ENCODE results near the gene NUBPL. TPM values are rescaled to one million over a fixed set of nuclear protein-coding genes. Genes with fewer than 3 reads are reported as not detected.
A peak's percentile ranks its signal among the peaks of the same experiment; 100 is the strongest.

NUBPL gene
- total RNA-seq = 10 to 100 TPM; 12.3 to 13.5 TPM
- long read RNA-seq, transcript NUBPL-201 (11 exons, 3,049 nt) = major isoform, 11 of 12 reads
- long read RNA-seq, partial matches to known transcripts = 1 of 12 reads
- long read RNA-seq, other reads (novel, unspliced or antisense) = 0 of 12 reads

GRCh38 chr14:31561155-31561846 lies at the start of gene NUBPL:
Gene NUBPL (plus strand): TSS chr14:31561404. CDS start chr14:31561440, 36 bp downstream.
- intact Hi-C loops (cut with DNase I, micrococcal nuclease) = no loop called here
- peak; percentile 98 for ATAC-seq
- peak; percentile 95 to 97 for DNase-seq

GRCh38 chr14:31527087-31527486 lies 34.1 kb upstream of the NUBPL start:
- intact Hi-C loops (cut with DNase I, micrococcal nuclease) = no loop called here
- no peak for DNase-seq
- no peak for ATAC-seq

- ATAC-seq (no peak), DNase-seq (no peak)
Measured at GRCh38 chr14:31527546-31527945, 33.7 kb upstream of the NUBPL start.

GRCh38 chr14:31529053-31529452 lies 32.2 kb upstream of the NUBPL start:
- no peak for ATAC-seq
- no peak for DNase-seq
- intact Hi-C loops (cut with DNase I, micrococcal nuclease) = no loop called here

More at GRCh38 chr14:31527546-31527945, 33.7 kb upstream of the NUBPL start:
- intact Hi-C loops (cut with DNase I, micrococcal nuclease) = no loop called here

GRCh38 chr14:31530136-31530535 lies 31.1 kb upstream of the NUBPL start:
- ATAC-seq (no peak), DNase-seq (no peak)
- intact Hi-C loops (cut with DNase I, micrococcal nuclease) = no loop called here

GRCh38 chr14:31536201-31536960 lies 24.8 kb upstream of the NUBPL start:
- intact Hi-C loops (cut with DNase I, micrococcal nuclease) = no loop called here
- peak in 1 of 2 donors; percentile 11 for DNase-seq

GRCh38 chr14:31541702-31542101 lies 19.5 kb upstream of the NUBPL start:
- intact Hi-C loops (cut with DNase I, micrococcal nuclease) = no loop called here
- no peak for ATAC-seq
- no peak for DNase-seq

More at GRCh38 chr14:31536201-31536960, 24.8 kb upstream of the NUBPL start:
- peak; percentile 79 for ATAC-seq

GRCh38 chr14:31543969-31544799 lies 17.0 kb upstream of the NUBPL start:
- intact Hi-C loops (cut with DNase I, micrococcal nuclease) = no loop called here
- ATAC-seq = no peak

GRCh38 chr14:31544816-31545215 lies 16.4 kb upstream of the NUBPL start:
- intact Hi-C loops (cut with DNase I, micrococcal nuclease) = no loop called here
- no peak for DNase-seq
- no peak for ATAC-seq

More at GRCh38 chr14:31543969-31544799, 17.0 kb upstream of the NUBPL start:
- no peak for DNase-seq

GRCh38 chr14:31545328-31545727 lies 15.9 kb upstream of the NUBPL start:
- ATAC-seq = no peak
- intact Hi-C loops (cut with DNase I, micrococcal nuclease) = no loop called here

GRCh38 chr14:31549817-31550216 lies 11.4 kb upstream of the NUBPL start:
- intact Hi-C loops (cut with DNase I, micrococcal nuclease) = no loop called here
- ATAC-seq (no peak), DNase-seq (no peak)

More at GRCh38 chr14:31545328-31545727, 15.9 kb upstream of the NUBPL start:
- DNase-seq = no peak

GRCh38 chr14:31550589-31550988 lies 10.6 kb upstream of the NUBPL start:
- DNase-seq = no peak
- intact Hi-C loops (cut with DNase I, micrococcal nuclease) = no loop called here
- ATAC-seq = no peak

- DNase-seq (no peak), ATAC-seq (no peak)
Measured at GRCh38 chr14:31556191-31556590, 5.0 kb upstream of the NUBPL start.

GRCh38 chr14:31559939-31560338 lies 1.3 kb upstream of the NUBPL start:
- no peak for ATAC-seq
- intact Hi-C loops (cut with DNase I, micrococcal nuclease) = no loop called here
- DNase-seq = no peak

More at GRCh38 chr14:31556191-31556590, 5.0 kb upstream of the NUBPL start:
- intact Hi-C loops (cut with DNase I, micrococcal nuclease) = no loop called here

GRCh38 chr14:31560759-31561154 lies 447 bp upstream of the NUBPL start:
- intact Hi-C loops (cut with DNase I, micrococcal nuclease) = no loop called here
- peak; percentile 22 for ATAC-seq
- no peak for DNase-seq

GRCh38 chr14:31564194-31564593 lies 3.0 kb downstream of the NUBPL start:
- no peak for DNase-seq
- intact Hi-C loops (cut with DNase I, micrococcal nuclease) = no loop called here
- ATAC-seq = no peak

- ATAC-seq (no peak), DNase-seq (no peak)
- intact Hi-C loops (cut with DNase I, micrococcal nuclease) = no loop called here
Measured at GRCh38 chr14:31566456-31566855, 5.3 kb downstream of the NUBPL start.

- no peak for DNase-seq
- intact Hi-C loops (cut with DNase I, micrococcal nuclease) = no loop called here
- ATAC-seq = no peak
Measured at GRCh38 chr14:31567655-31568054, 6.5 kb downstream of the NUBPL start.

GRCh38 chr14:31568161-31568560 lies 7.0 kb downstream of the NUBPL start:
- DNase-seq (no peak), ATAC-seq (no peak)
- intact Hi-C loops (cut with DNase I, micrococcal nuclease) = no loop called here

All from left colon (tissue), 2 donors.